H1 (cell line): Measurements from ENCODE around the gene CMYA5. TPM values are rescaled to one million over a fixed set of nuclear protein-coding genes. Genes with fewer than 3 reads are reported as not detected.

Experiments
- CTCF ChIA-PET: fragments of 300-600 bp; sonication (Branson Sonifier 250); formaldehyde crosslinking; loops from one replicate; lab custom pipeline; 2021; ENCODE audit not compliant: partially characterized antibody; lab: Charles Lee
- POLR2A ChIA-PET: fragments of 300-600 bp; sonication (Branson Sonifier 250); formaldehyde crosslinking; loops from one replicate; lab custom pipeline; 2021; ENCODE audit warnings: inconsistent platforms; ENCODE audit not compliant: partially characterized antibody; lab: Charles Lee
- DNase-seq, 2 experiments: peaks; one replicate each; pipeline versions ENCODE4 v3.0.0 to v3.0.0-alpha.2; 2010 to 2022; ENCODE audit warnings: low spot score in 2 of 2, low read depth in 1 of 2, mixed read lengths in 1 of 2
- FAIRE-seq: peaks from 2 replicates; lab custom pipeline; 2011; peaks lifted over from hg19 to GRCh38; lab: Jason Lieb, UNC
- H2AFZ ChIP-seq: 2 replicates; pipeline ENCODE4 v1.8.1; 2012; ENCODE audit warnings: low read length, inconsistent platforms
- H2AK5ac ChIP-seq: 2 replicates; pipeline ENCODE4 v1.6.1; 2013; ENCODE audit warnings: low read depth, low read length
- H2BK120ac ChIP-seq: replicated peaks from 2 replicates; pipeline ENCODE3; 2013; ENCODE audit warnings: low read depth, low read length, inconsistent platforms
- H2BK12ac ChIP-seq: 2 replicates; pipeline ENCODE4 v1.6.1; 2013; ENCODE audit warnings: low read depth, low read length
- H2BK15ac ChIP-seq: 2 replicates; pipeline ENCODE4 v1.6.1; 2013; ENCODE audit warnings: low read length
- H2BK20ac ChIP-seq: 2 replicates; pipeline ENCODE4 v1.6.1; 2013; ENCODE audit warnings: low read length
- H2BK5ac ChIP-seq: 2 replicates; pipeline ENCODE4 v1.6.1; 2013; ENCODE audit warnings: low read depth, low read length
- H3K14ac ChIP-seq: 2 replicates; pipeline ENCODE4 v1.6.1; 2013; ENCODE audit warnings: inconsistent platforms; ENCODE audit not compliant: insufficient read length
- H3K18ac ChIP-seq: 2 replicates; pipeline ENCODE4 v1.6.1; 2013; ENCODE audit warnings: low read length; ENCODE audit errors: extremely low read depth
- H3K23ac ChIP-seq: 2 replicates; pipeline ENCODE4 v1.6.1; 2013; ENCODE audit warnings: inconsistent platforms; ENCODE audit not compliant: insufficient read length
- H3K23me2 ChIP-seq: 2 replicates; pipeline ENCODE4 v1.6.1; 2013; ENCODE audit warnings: low read depth, low read length
- H3K27ac ChIP-seq: 2 replicates; pipeline ENCODE4 v1.6.1; 2011; ENCODE audit warnings: low read depth, low read length, inconsistent platforms
- H3K27me3 ChIP-seq, 4 experiments: replicated peaks in 1 of 4; 1 replicate in 1 of 4; 2 replicates in 3 of 4; pipeline versions ENCODE4 v1.6.1 to v1.8.1; 2011 to 2013; ENCODE audit warnings: low read length in 3 of 4, mild to moderate bottlenecking in 3 of 4, inconsistent platforms in 2 of 4, mixed read lengths in 2 of 4, moderate library complexity in 1 of 4; ENCODE audit not compliant: control insufficient read depth in 3 of 4, insufficient read depth in 3 of 4; ENCODE audit errors: extremely low read depth in 1 of 4
- H3K36me3 ChIP-seq, 4 experiments: 2 replicates each; pipeline versions ENCODE4 v1.6.1 to v1.8.1; 2011 to 2013; ENCODE audit warnings: mild to moderate bottlenecking in 4 of 4, low read length in 3 of 4, moderate library complexity in 2 of 4, control low read depth in 1 of 4, inconsistent platforms in 1 of 4; ENCODE audit not compliant: insufficient read depth in 4 of 4, control insufficient read depth in 2 of 4
- H3K4ac ChIP-seq: replicated peaks from 2 replicates; pipeline ENCODE3; 2013; ENCODE audit warnings: low read length, low read depth, mixed read lengths, inconsistent platforms; ENCODE audit not compliant: insufficient read length
- H3K4me1 ChIP-seq, 4 experiments: replicated peaks in 1 of 4; 1 replicate in 1 of 4; 2 replicates in 3 of 4; pipeline versions ENCODE4 v1.6.1 to v1.8.1; 2011 to 2013; ENCODE audit warnings: low read length in 3 of 4, inconsistent platforms in 2 of 4, mixed read lengths in 1 of 4; ENCODE audit not compliant: insufficient read depth in 4 of 4, control insufficient read depth in 3 of 4
- H3K4me2 ChIP-seq, 2 experiments: 2 replicates each; pipeline versions ENCODE4 v1.6.1 to v1.8.1; 2011 to 2013; ENCODE audit warnings: low read depth in 2 of 2, low read length in 2 of 2, control low read depth in 1 of 2, inconsistent platforms in 1 of 2, mild to moderate bottlenecking in 1 of 2; ENCODE audit not compliant: insufficient read depth in 1 of 2
- H3K4me3 ChIP-seq, 4 experiments: fragments of 200-600, 300-600 bp in 1 of 4; sonication (generic), shearing (Covaris generic), sonication (Bioruptor Twin) in 1 of 4; 2 replicates each; pipeline versions ENCODE4 v1.5.1 to v1.8.1; 2011 to 2016; ENCODE audit warnings: low read length in 4 of 4, low read depth in 3 of 4, control low read depth in 2 of 4, inconsistent platforms in 2 of 4, mild to moderate bottlenecking in 2 of 4, mixed read lengths in 1 of 4, moderate library complexity in 1 of 4; ENCODE audit not compliant: insufficient read depth in 2 of 4; ENCODE audit errors: extremely low read depth in 1 of 4
- H3K56ac ChIP-seq: replicated peaks from 2 replicates; pipeline ENCODE3; 2013; ENCODE audit warnings: low read depth, mild to moderate bottlenecking, mixed read lengths, low read length, inconsistent platforms; ENCODE audit not compliant: insufficient read length
- H3K79me1 ChIP-seq: 2 replicates; pipeline ENCODE4 v1.6.1; 2013; ENCODE audit warnings: low read depth, low read length, control low read depth
- H3K79me2 ChIP-seq, 2 experiments: 2 replicates each; pipeline versions ENCODE4 v1.6.1 to v1.8.1; 2012 to 2013; ENCODE audit warnings: low read length in 2 of 2, mild to moderate bottlenecking in 2 of 2, inconsistent platforms in 1 of 2; ENCODE audit not compliant: insufficient read depth in 2 of 2, control insufficient read depth in 1 of 2
- H3K9ac ChIP-seq, 4 experiments: replicated peaks in 1 of 4; 1 replicate in 1 of 4; 2 replicates in 3 of 4; pipeline versions ENCODE4 v1.6.1 to v1.8.1; 2011 to 2013; ENCODE audit warnings: low read depth in 3 of 4, low read length in 3 of 4, control low read depth in 2 of 4, mild to moderate bottlenecking in 2 of 4, moderate library complexity in 2 of 4, inconsistent platforms in 1 of 4; ENCODE audit errors: extremely low read depth in 1 of 4
- H3K9me3 ChIP-seq, 2 experiments: 2 replicates each; pipeline versions ENCODE4 v1.6.1 to v1.8.1; 2012 to 2013; ENCODE audit warnings: mild to moderate bottlenecking in 2 of 2, moderate library complexity in 2 of 2, control low read depth in 1 of 2, inconsistent platforms in 1 of 2, low read depth in 1 of 2, low read length in 1 of 2, mixed read lengths in 1 of 2; ENCODE audit not compliant: insufficient read depth in 2 of 2
- H4K20me1 ChIP-seq, 2 experiments: replicated peaks in 1 of 2; 2 replicates each; pipeline versions ENCODE3 to v1.8.1; 2011 to 2013; ENCODE audit warnings: inconsistent platforms in 2 of 2, low read length in 2 of 2, mild to moderate bottlenecking in 1 of 2; ENCODE audit not compliant: insufficient read depth in 2 of 2, control insufficient read depth in 1 of 2
- H4K5ac ChIP-seq: 2 replicates; pipeline ENCODE4 v1.6.1; 2013; ENCODE audit warnings: low read length, low read depth, mixed read lengths, inconsistent platforms; ENCODE audit not compliant: insufficient read length
- H4K8ac ChIP-seq: 2 replicates; pipeline ENCODE4 v1.8.0; 2013; ENCODE audit warnings: mild to moderate bottlenecking, moderate library complexity, low read length, inconsistent platforms; ENCODE audit not compliant: insufficient read depth; ENCODE audit errors: extremely low read depth
- H4K91ac ChIP-seq: replicated peaks from 2 replicates; pipeline ENCODE3; 2013; ENCODE audit warnings: low read length, mixed read lengths, inconsistent platforms; ENCODE audit not compliant: insufficient read length
- EGR1 ChIP-seq: IDR thresholded peaks from 2 replicates; pipeline ENCODE4 v1.6.1; 2011; ENCODE audit warnings: low read depth, low read length, borderline replicate concordance
- HDAC2 ChIP-seq, 2 experiments: fragments of 300-600 bp in 1 of 2; sonication (generic) in 1 of 2; IDR thresholded peaks; 2 replicates each; pipeline ENCODE4 v1.6.1; 2011 to 2012; ENCODE audit warnings: low read depth in 2 of 2, low read length in 2 of 2, mild to moderate bottlenecking in 2 of 2, moderate library complexity in 2 of 2, borderline replicate concordance in 1 of 2, inconsistent platforms in 1 of 2
- NANOG ChIP-seq: IDR thresholded peaks from 2 replicates; pipeline ENCODE4 v1.6.1; 2011; ENCODE audit warnings: low read length, low read depth, mild to moderate bottlenecking, inconsistent platforms; ENCODE audit not compliant: insufficient read depth, poor library complexity, severe bottlenecking
- SP1 ChIP-seq: IDR thresholded peaks from 2 replicates; pipeline ENCODE4 v1.6.1; 2011; ENCODE audit warnings: low read depth, low read length
- SP4 ChIP-seq: IDR thresholded peaks from 2 replicates; pipeline ENCODE4 v1.6.1; 2012; ENCODE audit warnings: low read length, inconsistent platforms
- TBP ChIP-seq: IDR thresholded peaks from 2 replicates; pipeline ENCODE4 v1.6.1; 2011; ENCODE audit warnings: low read depth, low read length, improper control_type of control experiment
- WGBS, 2 experiments: shearing (Covaris generic) in 1 of 2; methylation state at CpG; one replicate each; pipeline versions ENCODE4 v1.1.6 to v1.1.7; 2013 to 2015; ENCODE audit warnings: low lambda C conversion rate in 2 of 2, mixed read lengths in 2 of 2, inconsistent platforms in 1 of 2, low coverage in 1 of 2, missing lambda C conversion rate in 1 of 2; ENCODE audit not compliant: insufficient replicate concordance in 2 of 2, insufficient coverage in 1 of 2, insufficient read length in 1 of 2; ENCODE audit errors: extremely low coverage in 1 of 2, missing lambda C conversion rate in 1 of 2; 5-methylcytosine and 5-hydroxymethylcytosine counted together
- polyA plus RNA-seq, 7 experiments: library from polyadenylated mRNA; depleted of rRNA in 3 of 7; stranded (reverse) in 5 of 7; unstranded in 2 of 7; fragments of >200 nt in 5 of 7; fragments of 200-250 nt in 2 of 7; gene quantifications; 1 replicate in 5 of 7; 2 replicates in 1 of 7; 4 replicates in 1 of 7; pipeline versions ENCODE4 v1.2.1 to v1.2.3, GENCODE V29; 2011 to 2013; ENCODE audit warnings: missing spikeins in 2 of 7, mixed read lengths in 2 of 7
- total RNA-seq: library from RNA; stranded (reverse); fragmentation: NEBNext Ultra II Directional; extraction: Animal tissue kit (Norgen Biotek cat#: 25700); gene quantifications from 2 replicates; pipeline ENCODE4 v1.2.1, GENCODE V29; 2021

The CMYA5 gene
- total and polyA plus RNA-seq, 2 of the 8 experiments (the other 6 are each of a cell fraction or from before 2014, with no cell fraction given): 0.88 to 0.95 TPM

- Histone ChIP-seq H2BK12ac (no peak overlapping the region), H2BK15ac (no peak overlapping the region), H3K36me3 (no peaks in the 10 kb centered on the region), H4K91ac (no peak overlapping the region), H3K56ac (no peak overlapping the region), H4K8ac (no peak overlapping the region), H2BK120ac (no peak overlapping the region), H2BK20ac (no peak overlapping the region), H3K27me3 (no peaks in the 10 kb centered on the region), H3K79me1 (no peaks in the 10 kb centered on the region), H2AFZ (no peak overlapping the region), H4K5ac (no peak overlapping the region), H4K20me1 (no peaks in the 10 kb centered on the region), H3K14ac (no peak overlapping the region), H3K27ac (no peak overlapping the region), H3K9ac (no peak overlapping the region), H3K23ac (no peak overlapping the region), H2BK5ac (no peak overlapping the region), H3K9me3 (peaks cover 0 to 3% of the 10 kb centered on the region in 2 experiments; a peak in 1 of 4 replicates), H3K79me2 (no peaks in the 10 kb centered on the region), H3K18ac (no peak overlapping the region), H3K4me3 (no peak overlapping the region), H3K4me1 (peaks cover 0 to 3% (median 0%) of the 10 kb centered on the region in 4 experiments; a peak in 1 of 7 replicates), H2AK5ac (no peak overlapping the region), H3K4ac (no peak overlapping the region), H3K23me2 (no peaks in the 10 kb centered on the region), H3K4me2 (no peak overlapping the region)
- DNase-seq: no peak
- WGBS, 2 experiments: 82% methylated on average over 3 of the region's 3 CpGs; no CpG with 5 or more reads in 1 of the 2 experiments
- no peak for TF ChIP-seq EGR1
- TF ChIP-seq SP4: no peak
- TF ChIP-seq TBP: no peak
- TF ChIP-seq SP1: no peak
- TF ChIP-seq NANOG: no peak
- TF ChIP-seq HDAC2 (IDR thresholded peaks at IDR 0.05; ENCODE audit: borderline replicate concordance in 1 of 2, low read depth in 2 of 2, low read length in 2 of 2): no peak
- ChIA-PET CTCF (interaction anchor here (0.9 to 1.1 kb wide), 2 partner anchors 67 to 171 kb away, joined by 3 to 4 read pairs; no protein-coding TSS in a partner anchor), POLR2A (no interaction called here)
- FAIRE-seq: no peak
Observed at GRCh38 chr5:79707535-79707934, 17.9 kb downstream of the CMYA5 start.
